Measurements from ENCODE around the gene MIER2.

MIER2 gene

GRCh38 chr19:369876-370275 is 25.3 kb upstream of the MIER2 start:
- TF ChIP-seq SIN3A (IDR thresholded peaks at IDR 0.05; ENCODE audit: borderline replicate concordance, insufficient read depth, low read length) = no peak

DNA sequence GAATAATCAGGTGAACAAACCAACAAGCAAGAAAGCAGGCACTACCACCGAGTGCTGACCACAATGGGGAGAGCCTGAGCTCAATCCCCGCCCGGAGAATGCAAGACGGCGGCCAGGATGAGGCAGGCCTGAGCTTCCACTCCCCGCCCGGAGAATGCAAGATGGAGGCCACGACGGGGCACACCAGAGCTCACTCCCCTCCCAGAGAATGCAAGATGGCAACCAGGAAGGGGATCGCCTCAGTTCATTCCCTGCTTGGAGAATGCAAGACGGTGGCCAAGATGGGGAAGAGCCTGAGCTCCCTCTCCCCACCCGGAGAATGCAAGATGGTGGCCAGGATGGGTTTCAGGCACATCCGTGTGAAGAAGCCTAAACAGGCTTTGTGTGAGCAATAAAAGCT is 24.7 kb upstream of the MIER2 start:
- TF ChIP-seq TAF1 (IDR thresholded peaks at IDR 0.05; ENCODE audit: borderline replicate concordance, insufficient read depth, low read length) (no peak), REST (IDR thresholded peaks at IDR 0.05; ENCODE audit: insufficient read depth in 1 of 2, low read depth in 2 of 2, low read length in 2 of 2) (no peak), SIN3A (IDR thresholded peaks at IDR 0.05; ENCODE audit: borderline replicate concordance, insufficient read depth, low read length) (no peak), FOXP2 (optimal IDR thresholded peaks at IDR 0.05; ENCODE audit: borderline replicate concordance, extremely low read depth, extremely low read length, insufficient read depth) (no peak), POLR2AphosphoS5 (IDR thresholded peaks at IDR 0.05; ENCODE audit: low read depth, low read length) (no peak)

DNA sequence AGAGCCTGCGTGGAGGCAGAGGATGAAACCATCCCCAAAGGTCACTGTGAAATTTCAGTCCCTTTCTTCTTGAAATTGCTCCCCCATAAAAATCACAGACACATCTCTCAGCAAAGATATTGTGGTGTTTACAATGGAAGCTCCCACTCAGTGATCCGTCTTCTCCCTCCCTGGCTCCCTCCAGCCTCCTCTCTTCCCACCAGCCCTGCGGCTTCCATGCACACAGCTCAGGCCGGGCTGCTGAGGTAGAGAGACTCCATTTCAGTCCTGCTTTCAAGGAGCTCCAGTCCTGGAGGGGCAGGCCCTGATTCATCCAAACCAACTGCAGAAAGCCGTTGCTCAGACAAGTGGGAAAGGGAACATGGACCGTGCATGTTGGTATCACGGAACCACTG is 24.0 kb upstream of the MIER2 start:
- TF ChIP-seq POLR2AphosphoS5 (IDR thresholded peaks at IDR 0.05; ENCODE audit: low read depth, low read length) (no peak), SIN3A (IDR thresholded peaks at IDR 0.05; ENCODE audit: borderline replicate concordance, insufficient read depth, low read length) (no peak), TAF1 (IDR thresholded peaks at IDR 0.05; ENCODE audit: borderline replicate concordance, insufficient read depth, low read length) (no peak), REST (IDR thresholded peaks at IDR 0.05; ENCODE audit: insufficient read depth in 1 of 2, low read depth in 2 of 2, low read length in 2 of 2) (no peak), FOXP2 (optimal IDR thresholded peaks at IDR 0.05; ENCODE audit: borderline replicate concordance, extremely low read depth, extremely low read length, insufficient read depth) (no peak)

DNA sequence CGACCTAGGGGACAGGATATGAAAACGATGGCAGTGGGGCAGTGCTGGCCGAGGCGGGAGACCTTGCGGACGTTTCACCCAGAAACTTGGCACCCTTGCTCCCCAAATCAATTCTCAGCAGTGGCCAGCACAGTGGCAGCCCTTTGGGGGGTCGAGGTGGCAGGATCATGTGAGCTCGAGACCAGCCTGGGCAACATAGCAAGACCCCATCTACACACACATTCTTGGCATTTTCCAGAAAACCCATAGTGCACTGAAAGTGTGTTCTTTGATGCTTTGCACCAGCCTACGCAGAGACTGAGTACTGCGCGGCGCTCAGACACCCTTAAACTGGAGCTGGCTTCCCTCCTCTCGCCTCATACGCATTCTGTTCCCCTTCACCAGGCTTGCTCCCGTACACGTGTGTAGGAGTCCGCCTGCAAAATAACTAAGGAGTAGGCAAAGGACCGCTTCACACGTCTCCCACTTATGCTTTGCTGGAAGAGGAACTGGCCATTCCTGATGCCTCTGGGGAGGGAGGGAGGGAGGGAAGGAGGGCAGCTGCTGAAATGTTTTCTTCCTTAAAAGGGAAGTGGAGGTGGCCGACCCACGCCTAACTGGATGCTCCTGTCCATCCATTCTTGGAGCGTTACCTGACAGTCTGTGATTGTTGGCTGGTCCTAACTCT is 23.5 kb upstream of the MIER2 start:
- TF ChIP-seq SIN3A (IDR thresholded peaks at IDR 0.05; ENCODE audit: borderline replicate concordance, insufficient read depth, low read length) (no peak), POLR2AphosphoS5 (IDR thresholded peaks at IDR 0.05; ENCODE audit: low read depth, low read length) (no peak), REST (IDR thresholded peaks at IDR 0.05; ENCODE audit: insufficient read depth in 1 of 2, low read depth in 2 of 2, low read length in 2 of 2) (no peak), TAF1 (IDR thresholded peaks at IDR 0.05; ENCODE audit: borderline replicate concordance, insufficient read depth, low read length) (no peak), FOXP2 (optimal IDR thresholded peaks at IDR 0.05; ENCODE audit: borderline replicate concordance, extremely low read depth, extremely low read length, insufficient read depth) (no peak)

- TF ChIP-seq SIN3A (IDR thresholded peaks at IDR 0.05; ENCODE audit: borderline replicate concordance, insufficient read depth, low read length) = no peak
- no peak for TF ChIP-seq REST (IDR thresholded peaks at IDR 0.05; ENCODE audit: insufficient read depth in 1 of 2, low read depth in 2 of 2, low read length in 2 of 2)
- no peak for TF ChIP-seq FOXP2 (optimal IDR thresholded peaks at IDR 0.05; ENCODE audit: borderline replicate concordance, extremely low read depth, extremely low read length, insufficient read depth)
- no peak for TF ChIP-seq POLR2AphosphoS5 (IDR thresholded peaks at IDR 0.05; ENCODE audit: low read depth, low read length)
- TF ChIP-seq TAF1 (IDR thresholded peaks at IDR 0.05; ENCODE audit: borderline replicate concordance, insufficient read depth, low read length) = no peak
These were observed 23.0 kb upstream of the MIER2 start for GRCh38 chr19:367561-367960.

Measured in PFSK-1 (cell line).